Measurements from ENCODE around the gene ZSWIM9. TPM values are rescaled to one million over a fixed set of nuclear protein-coding genes. Genes with fewer than 3 reads are reported as not detected.
"Not testable (repeated sequence)": the region's sequence is repeated elsewhere in the genome, so short reads cannot be mapped to it uniquely, and the experiment has no call there.

ZSWIM9 gene
- total RNA-seq, 1 donor from 2014 or later = 5.4 TPM

DNA sequence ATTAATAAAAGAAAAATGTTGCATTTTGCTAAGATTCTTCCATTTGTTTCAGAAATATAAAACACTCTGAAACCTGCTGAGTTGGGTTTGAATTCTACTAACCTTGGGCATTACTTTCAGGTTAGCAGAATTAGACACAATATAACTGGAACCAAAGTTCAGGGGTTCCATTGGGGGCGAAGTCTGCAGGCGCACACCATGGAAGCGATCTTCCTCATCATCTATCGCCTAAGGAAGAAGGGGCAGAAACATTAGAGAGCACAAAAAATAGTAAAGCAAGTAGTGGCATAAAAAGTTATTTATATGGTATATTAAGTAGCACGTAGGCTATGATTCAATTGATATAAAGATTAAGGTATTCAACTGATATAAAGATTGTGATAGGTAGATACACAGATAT lies 51.1 kb downstream of the ZSWIM9 start:
- H3K4me3 ChIP-seq = no peak overlapping the region
- no peak for DNase-seq (ENCODE audit: extremely low spot score in 2 of 2)
- H3K36me3 ChIP-seq = no peaks in the 10 kb centered on the region
- H3K27ac ChIP-seq = no peak overlapping the region
- no peaks in the 10 kb centered on the region for H3K4me1 ChIP-seq
- no peaks in the 10 kb centered on the region for H3K27me3 ChIP-seq
- H3K9me3 ChIP-seq = no peaks in the 10 kb centered on the region
- intact Hi-C loops (cut with DNase I) = no loop called here
- TF ChIP-seq POLR2A (IDR thresholded peaks at IDR 0.05) (no peak), POLR2AphosphoS5 (IDR thresholded peaks at IDR 0.05; ENCODE audit: insufficient read depth in 1 of 2, low read depth in 1 of 2) (no peak)
- TF ChIP-seq, protein P1, sequence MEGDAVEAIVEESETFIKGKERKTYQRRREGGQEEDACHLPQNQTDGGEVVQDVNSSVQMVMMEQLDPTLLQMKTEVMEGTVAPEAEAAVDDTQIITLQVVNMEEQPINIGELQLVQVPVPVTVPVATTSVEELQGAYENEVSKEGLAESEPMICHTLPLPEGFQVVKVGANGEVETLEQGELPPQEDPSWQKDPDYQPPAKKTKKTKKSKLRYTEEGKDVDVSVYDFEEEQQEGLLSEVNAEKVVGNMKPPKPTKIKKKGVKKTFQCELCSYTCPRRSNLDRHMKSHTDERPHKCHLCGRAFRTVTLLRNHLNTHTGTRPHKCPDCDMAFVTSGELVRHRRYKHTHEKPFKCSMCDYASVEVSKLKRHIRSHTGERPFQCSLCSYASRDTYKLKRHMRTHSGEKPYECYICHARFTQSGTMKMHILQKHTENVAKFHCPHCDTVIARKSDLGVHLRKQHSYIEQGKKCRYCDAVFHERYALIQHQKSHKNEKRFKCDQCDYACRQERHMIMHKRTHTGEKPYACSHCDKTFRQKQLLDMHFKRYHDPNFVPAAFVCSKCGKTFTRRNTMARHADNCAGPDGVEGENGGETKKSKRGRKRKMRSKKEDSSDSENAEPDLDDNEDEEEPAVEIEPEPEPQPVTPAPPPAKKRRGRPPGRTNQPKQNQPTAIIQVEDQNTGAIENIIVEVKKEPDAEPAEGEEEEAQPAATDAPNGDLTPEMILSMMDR (IDR thresholded peaks at IDR 0.05) = no peak

DNA sequence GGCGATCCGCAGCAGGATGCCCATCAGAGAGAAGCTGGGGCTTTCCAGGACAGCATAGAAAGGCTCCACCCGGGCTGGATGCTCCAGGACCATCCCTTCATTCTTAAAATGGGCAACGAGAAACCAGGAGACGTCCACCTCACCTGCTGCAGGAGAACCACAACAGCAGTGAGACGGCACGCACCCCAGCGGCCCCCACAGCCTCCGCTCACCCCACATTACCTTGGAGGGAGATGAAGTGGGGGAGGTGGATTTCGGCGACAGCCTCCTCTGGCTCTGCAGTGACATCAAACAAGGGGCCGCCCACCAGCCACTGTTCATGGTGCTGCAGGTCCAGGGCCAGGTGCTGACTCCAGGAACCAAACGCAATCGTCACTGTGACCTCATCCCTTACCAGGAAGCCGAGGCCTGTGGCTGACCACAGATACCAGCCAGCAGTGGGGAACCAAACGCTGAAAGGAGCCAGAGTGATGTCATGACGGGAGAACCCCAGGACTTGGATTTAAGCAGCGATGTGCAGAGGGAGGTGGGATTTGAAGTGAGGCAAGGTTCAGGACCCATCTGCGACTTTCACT lies 60.2 kb downstream of the ZSWIM9 start:
- H3K4me1 ChIP-seq = no peaks in the 10 kb centered on the region
- peaks cover 0 to 49% of the 10 kb centered on the region in 2 donors for H3K36me3 ChIP-seq
- H3K4me3 ChIP-seq = no peak overlapping the region
- H3K27ac ChIP-seq = no peak overlapping the region
- intact Hi-C loops (cut with DNase I) = no loop called here
- H3K27me3 ChIP-seq = no peaks in the 10 kb centered on the region
- TF ChIP-seq, protein P1 (IDR thresholded peaks at IDR 0.05) = no peak
- TF ChIP-seq POLR2AphosphoS5 (IDR thresholded peaks at IDR 0.05; ENCODE audit: insufficient read depth in 1 of 2, low read depth in 1 of 2) (no peak), POLR2A (IDR thresholded peaks at IDR 0.05) (no peak)
- no peaks in the 10 kb centered on the region for H3K9me3 ChIP-seq
- no peak for DNase-seq (ENCODE audit: extremely low spot score in 2 of 2)

DNA sequence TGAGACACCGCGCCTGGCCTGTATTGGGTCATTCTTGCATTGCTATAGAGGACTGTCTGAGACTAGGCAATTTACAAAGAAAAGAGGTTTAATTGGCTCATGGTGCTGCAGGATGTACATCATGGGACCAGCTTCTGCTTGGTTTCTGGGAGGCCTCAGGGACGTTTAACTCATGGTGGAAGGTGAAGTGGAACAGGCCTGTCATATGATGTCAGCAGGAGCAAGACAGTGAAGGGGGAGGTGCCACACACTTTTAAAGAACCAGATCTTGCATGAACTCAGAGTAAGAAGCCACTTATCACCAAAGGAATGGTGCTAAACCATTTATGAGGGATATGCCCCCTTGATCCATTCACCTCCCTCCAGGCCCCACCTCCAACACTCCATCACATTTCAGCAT lies 66.6 kb downstream of the ZSWIM9 start:
- no peak for DNase-seq (ENCODE audit: extremely low spot score in 2 of 2)
- Histone ChIP-seq H3K27me3 (no peaks in the 10 kb centered on the region), H3K36me3 (peaks cover 0 to 39% of the 10 kb centered on the region in 2 donors), H3K4me1 (no peaks in the 10 kb centered on the region), H3K4me3 (no peak overlapping the region), H3K9me3 (no peaks in the 10 kb centered on the region), H3K27ac (no peak overlapping the region)
- TF ChIP-seq, protein P1 (IDR thresholded peaks at IDR 0.05) = no peak
- no peak for TF ChIP-seq POLR2AphosphoS5 (IDR thresholded peaks at IDR 0.05; ENCODE audit: insufficient read depth in 1 of 2, low read depth in 1 of 2)
- TF ChIP-seq POLR2A (IDR thresholded peaks at IDR 0.05) = no peak
- intact Hi-C loops (cut with DNase I) = no loop called here

DNA sequence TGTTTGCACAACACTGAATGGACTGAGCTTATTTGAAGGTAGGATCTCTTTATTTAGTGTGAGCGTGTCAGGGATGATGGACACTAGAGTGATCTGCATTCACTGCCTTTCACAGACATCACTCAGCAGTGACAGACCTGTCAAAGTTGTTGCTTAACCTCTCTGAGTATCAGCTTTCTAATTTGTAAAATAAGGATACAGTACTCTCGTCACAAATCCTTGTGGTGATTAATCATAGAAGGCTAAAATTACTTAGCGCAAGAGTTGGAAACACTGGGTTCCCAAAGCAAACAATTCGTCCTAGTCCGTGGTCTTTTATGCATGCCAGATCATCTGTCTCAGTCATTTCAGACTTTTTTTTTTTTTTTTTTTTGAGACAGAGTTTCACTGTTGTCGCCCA lies 68.6 kb downstream of the ZSWIM9 start:
- H3K4me3 ChIP-seq = no peak overlapping the region
- H3K4me1 ChIP-seq = no peaks in the 10 kb centered on the region
- H3K27me3 ChIP-seq = no peaks in the 10 kb centered on the region
- no peaks in the 10 kb centered on the region for H3K9me3 ChIP-seq
- DNase-seq (ENCODE audit: extremely low spot score in 2 of 2) = no peak
- peaks cover 0 to 24% of the 10 kb centered on the region in 2 donors for H3K36me3 ChIP-seq
- no peak overlapping the region for H3K27ac ChIP-seq
- intact Hi-C loops (cut with DNase I) = no loop called here
- no peak for TF ChIP-seq POLR2AphosphoS5 (IDR thresholded peaks at IDR 0.05; ENCODE audit: insufficient read depth in 1 of 2, low read depth in 1 of 2)
- no peak for TF ChIP-seq POLR2A (IDR thresholded peaks at IDR 0.05)
- TF ChIP-seq, protein P1 (IDR thresholded peaks at IDR 0.05) = no peak

DNA sequence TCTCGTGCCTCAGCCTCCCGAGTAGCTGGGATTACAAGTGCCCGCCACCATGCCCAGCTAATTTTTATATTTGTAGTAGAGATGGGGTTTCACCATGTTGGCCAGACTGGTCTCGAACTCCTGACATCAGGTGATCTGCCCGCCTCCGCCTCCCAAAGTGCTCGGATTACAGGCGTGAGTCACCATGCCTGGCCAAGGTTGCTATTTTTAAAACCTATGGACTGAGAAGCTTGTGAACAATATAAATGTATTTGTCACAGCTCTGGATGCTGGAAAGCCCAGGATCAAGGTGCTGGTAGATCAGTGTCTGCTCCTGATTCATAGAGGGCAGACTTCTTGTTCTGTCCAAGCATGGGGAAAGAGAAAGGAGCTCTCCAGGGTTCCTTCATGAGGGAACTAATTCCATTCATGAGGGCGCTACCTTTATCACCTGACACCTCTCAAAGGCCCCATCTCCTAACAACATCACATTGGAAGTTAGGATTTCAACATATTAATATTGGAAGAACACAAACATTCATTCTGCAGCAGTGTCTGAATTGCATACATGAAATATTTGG lies 69.2 kb downstream of the ZSWIM9 start:
- no peaks in the 10 kb centered on the region for H3K27me3 ChIP-seq
- TF ChIP-seq, protein P1 (IDR thresholded peaks at IDR 0.05) = no peak
- TF ChIP-seq POLR2A (IDR thresholded peaks at IDR 0.05) = no peak
- TF ChIP-seq POLR2AphosphoS5 (IDR thresholded peaks at IDR 0.05; ENCODE audit: insufficient read depth in 1 of 2, low read depth in 1 of 2) = no peak
- H3K27ac ChIP-seq = no peak overlapping the region
- intact Hi-C loops (cut with DNase I) = no loop called here
- H3K36me3 ChIP-seq = peaks cover 0 to 21% of the 10 kb centered on the region in 2 donors
- H3K4me1 ChIP-seq = no peaks in the 10 kb centered on the region
- H3K4me3 ChIP-seq = no peak overlapping the region
- no peak for DNase-seq (ENCODE audit: extremely low spot score in 2 of 2)
- no peaks in the 10 kb centered on the region for H3K9me3 ChIP-seq

DNA sequence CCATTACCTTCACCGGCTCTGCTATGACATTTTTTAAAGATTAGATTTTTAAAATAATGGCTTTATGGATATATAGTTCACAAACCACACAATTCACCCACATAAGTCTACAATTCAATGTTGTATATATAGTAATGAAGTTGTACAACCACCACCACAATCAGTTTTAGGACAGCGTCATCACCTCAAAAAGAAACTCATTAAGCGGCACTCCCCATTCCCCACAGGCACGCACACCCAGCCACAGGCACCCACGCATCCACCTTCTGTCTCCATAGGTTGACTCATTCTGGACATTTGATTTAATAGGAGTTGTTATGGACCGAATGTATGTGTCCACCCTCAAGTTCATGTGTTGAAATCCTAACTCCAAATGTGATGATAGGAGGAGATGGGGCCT lies 71.3 kb downstream of the ZSWIM9 start:
- H3K4me3 ChIP-seq; DNase-seq (ENCODE audit: extremely low spot score in 2 of 2); H3K9me3 ChIP-seq; H3K4me1 ChIP-seq; intact Hi-C loops (cut with DNase I); H3K27ac ChIP-seq; H3K27me3 ChIP-seq: not testable (repeated sequence)
- H3K36me3 ChIP-seq = peaks cover 0 to 17% of the 10 kb centered on the region in 2 donors

Data from vagina (tissue), 2 donors.